RPMI7951 (cell line): Measurements from ENCODE around the gene ONECUT1. TPM values are rescaled to one million over a fixed set of nuclear protein-coding genes. Genes with fewer than 3 reads are reported as not detected.

Experiments
- DNase-seq: peaks from one replicate; pipeline ENCODE4 v3.0.0-alpha.2; 2012; ENCODE audit warnings: low read depth
- total RNA-seq: library from RNA; depleted of rRNA; stranded (reverse); fragments of >200 nt; shearing (Covaris generic); gene quantifications from 2 replicates; pipeline ENCODE4 v1.2.3, GENCODE V29; 2014

The ONECUT1 gene
- total RNA-seq, 1 experiment from 2014 or later: not detected

DNA sequence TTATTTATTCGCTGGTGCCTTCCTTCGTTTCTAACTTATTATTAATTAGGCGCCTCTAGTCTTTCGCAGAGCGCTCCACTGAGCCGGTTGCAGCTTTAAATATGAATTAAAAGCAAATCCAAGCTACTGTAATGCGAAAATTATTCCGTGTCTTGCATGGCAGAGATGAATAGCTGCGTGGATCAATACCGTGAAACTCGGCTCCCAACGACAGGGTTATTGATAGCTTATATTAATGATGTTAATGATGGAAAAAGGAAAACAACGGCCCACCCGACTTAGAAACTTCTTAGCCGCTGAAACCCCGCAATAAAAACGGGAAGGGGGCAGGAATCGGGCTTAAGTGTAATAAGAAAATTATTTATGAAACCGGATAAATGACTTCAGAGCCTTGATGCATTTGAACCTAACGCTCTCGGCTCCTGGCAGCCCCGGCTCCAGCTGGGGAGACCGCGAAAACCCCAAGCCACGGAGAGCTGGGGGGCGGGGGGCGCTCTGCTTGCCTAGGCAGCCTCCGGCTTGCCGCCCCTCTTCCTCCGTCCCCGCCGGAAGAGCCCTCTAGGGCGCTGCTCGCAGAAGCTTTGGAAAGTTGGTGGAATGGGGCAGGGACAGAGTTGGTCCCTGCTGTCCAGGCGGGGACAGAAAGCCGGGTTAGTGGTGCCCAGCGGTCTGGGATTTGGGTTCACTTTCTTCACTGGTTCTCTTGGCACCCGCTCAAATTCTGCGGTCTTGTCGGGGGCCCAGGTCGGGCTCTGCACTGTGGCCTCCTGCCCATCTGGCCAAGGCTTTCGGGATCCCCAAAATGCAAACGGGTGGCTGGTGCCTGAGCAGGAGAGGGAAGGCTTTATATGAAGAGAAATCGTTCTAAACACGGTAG, 7.7 kb upstream of the ONECUT1 start:
- DNase-seq: no peak

DNA sequence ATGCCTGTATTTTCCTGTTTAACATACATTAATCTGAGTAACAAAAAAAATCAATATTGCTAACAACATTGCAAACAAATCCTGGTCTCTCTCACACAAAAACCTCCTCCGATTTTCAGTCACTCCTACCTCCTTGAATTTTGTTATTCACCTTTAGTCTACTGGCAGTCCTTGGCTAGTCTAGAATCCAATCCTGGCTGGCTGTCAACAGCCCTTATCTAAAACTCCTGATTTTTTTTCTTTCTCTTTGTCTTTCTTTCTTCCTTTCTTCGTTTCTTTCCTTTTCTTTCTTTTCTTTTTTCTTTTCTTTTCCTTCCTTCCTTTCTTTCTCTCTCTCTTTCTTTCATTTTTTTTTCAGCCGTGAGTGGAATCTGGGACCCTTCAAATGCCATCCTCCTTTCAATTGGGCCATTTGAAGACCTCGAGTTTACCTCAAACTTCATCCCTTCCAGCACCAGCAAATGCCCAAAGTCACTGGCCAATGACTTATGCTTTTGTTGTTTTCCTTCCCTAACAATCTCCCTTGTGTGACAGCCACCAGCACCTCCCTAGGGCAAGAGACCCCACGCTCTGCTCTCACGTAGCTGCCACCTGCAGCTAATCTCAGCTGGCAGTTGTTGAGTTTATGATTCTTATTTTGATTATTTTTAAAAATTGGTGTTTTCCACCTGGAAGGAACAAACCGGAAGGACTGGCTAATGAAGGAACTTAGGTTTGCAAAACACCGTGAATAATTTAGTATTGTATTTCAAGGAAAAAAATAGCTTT, 6.8 kb upstream of the ONECUT1 start:
- DNase-seq: no peak

DNA sequence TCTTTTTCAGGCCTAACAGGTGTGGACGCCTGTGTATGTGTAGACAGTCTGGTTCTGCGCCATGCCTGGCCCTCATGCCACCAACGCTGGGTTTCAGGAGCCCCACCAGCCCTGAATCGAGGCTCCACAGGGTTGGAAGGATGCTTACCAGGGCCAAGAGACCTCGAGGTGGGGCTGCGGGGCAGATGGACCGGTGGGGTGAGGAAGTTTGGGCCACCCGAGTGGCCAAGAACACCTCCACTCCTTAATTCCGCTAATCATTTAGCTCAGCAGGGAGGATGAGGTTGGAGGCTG, 6.0 kb upstream of the ONECUT1 start:
- no peak for DNase-seq

DNA sequence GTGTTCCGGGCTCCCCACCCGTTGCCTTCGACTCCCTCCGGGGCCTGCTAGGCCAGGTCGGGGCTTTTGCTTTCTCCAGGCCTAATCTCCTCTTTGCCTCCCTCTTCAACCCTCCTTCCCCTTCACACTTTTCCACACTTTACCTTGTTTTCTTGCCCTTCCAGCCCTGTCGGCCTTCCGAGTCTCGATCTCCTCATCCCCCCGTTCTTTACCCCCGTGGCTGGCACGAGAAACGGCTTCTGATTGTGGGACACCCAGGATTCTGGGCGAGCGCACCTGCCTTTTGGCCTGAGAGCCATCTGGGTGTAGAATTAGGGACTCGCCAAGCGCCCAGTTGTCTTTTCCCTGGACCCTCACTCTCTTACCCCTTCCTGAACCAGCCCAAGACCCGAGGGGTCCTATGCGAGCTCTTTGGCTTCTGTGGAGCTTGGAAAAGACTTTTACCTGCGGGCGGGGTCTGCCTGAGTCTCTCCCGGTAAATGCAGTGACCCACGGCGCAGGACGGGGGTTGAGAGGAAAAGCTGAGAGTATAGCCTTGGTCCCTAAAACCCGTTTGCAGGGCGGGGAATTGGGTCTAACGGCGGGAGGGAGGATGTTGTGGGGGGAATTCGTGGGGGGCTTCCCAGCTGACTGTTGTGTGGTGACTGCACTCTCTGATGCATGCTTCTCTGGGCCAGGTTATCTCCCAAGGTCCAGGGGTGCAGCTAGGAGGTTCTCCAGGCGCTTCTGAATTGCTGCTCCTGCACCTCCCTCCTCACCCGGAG, 5.5 kb upstream of the ONECUT1 start:
- no peak for DNase-seq

DNA sequence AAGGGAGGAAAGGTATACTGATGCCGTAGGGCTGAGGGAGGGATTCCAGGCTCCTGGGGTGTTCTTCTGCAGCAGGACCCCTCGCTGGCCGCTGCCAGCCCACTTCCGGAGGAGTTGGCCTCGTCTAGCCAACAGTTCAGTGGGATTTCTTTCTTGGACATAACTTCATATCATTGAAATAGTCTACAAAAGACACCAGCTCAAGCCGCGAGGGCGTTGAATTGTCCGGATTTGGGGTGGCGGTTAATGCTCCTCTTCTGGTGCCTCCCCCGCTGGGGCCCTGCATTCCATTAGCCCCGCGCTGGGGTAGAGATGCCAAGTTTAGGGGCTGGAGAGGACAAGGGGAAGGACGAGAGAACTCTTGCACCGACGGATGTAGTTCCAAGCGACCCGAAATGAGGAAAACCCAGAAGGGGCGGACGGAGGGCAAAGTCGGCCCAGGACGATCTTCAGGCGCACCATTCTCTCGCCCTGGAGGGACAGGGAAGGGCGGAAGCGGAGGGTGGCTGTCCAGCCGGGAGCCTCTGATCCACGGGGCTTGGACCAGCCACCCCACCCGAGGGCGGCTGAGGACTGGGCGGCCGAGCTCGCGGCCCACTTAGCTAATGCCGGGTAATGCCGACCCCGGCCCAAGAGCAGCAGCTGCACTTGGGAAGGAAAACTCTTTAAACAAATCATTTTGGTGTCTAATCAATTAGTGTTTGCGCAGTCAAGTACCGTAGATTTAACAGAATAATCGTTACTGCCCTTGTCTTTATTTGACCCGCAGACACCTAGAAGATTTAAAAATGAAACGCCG, 4.7 kb upstream of the ONECUT1 start:
- no peak for DNase-seq

DNA sequence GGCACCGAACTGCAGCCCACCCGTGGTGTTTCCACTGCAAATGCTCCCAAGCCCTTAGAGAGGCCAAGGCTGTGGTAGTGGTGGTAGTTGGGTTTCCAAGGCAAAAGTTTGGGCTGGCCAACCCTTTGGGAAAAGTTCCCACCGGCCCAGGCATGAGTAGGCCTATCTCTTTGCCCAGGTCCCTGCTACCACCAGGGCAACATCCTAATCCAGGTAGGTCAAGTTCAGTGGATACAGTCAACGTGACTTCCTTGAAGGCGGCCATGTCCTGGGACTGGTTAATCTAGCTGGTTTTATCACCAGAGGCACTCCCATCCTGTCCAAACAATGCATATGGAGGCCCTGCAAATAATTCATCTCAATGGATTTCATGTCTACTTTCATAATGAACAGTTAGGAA, 1.6 kb upstream of the ONECUT1 start:
- DNase-seq: no peak

DNA sequence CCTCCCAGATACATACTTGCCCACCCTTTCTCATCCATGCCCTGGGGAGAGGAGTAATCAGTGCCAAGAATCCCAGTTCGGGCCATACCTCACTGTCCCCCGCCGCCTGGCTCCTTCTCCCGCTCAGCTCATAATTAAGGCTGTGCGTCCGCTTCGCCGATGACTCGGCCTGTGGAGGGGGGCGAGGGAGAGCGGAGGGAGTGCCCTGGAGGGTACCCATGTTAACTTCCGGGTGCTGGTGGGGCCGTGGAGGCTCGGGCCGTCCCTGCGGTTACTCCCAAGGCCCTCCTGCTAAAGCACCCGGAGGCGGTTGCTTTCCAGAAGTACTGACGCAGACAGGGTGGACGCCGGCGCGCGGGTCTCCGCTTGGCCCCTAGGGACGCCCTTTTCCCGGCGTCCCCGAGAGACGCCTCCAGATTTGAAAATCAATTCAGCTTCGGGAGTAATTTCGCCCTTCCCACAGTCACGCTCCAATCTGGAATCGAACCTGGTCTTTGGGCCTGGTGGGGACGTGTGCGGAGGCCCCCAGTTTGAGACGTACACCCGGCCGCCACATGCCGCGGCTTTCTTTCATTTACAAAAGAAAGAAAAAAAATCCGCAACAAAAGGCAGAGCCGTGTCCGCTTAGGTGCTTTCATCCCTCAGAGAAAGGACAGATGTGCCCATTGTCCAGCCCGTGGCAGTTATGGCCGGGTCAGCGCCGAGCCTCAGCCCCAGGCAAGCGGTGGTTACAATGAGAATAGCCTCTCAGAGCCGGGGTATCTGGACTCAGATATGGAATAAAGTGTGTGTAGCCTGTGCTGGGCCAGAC, 1.0 kb upstream of the ONECUT1 start:
- no peak for DNase-seq

DNA sequence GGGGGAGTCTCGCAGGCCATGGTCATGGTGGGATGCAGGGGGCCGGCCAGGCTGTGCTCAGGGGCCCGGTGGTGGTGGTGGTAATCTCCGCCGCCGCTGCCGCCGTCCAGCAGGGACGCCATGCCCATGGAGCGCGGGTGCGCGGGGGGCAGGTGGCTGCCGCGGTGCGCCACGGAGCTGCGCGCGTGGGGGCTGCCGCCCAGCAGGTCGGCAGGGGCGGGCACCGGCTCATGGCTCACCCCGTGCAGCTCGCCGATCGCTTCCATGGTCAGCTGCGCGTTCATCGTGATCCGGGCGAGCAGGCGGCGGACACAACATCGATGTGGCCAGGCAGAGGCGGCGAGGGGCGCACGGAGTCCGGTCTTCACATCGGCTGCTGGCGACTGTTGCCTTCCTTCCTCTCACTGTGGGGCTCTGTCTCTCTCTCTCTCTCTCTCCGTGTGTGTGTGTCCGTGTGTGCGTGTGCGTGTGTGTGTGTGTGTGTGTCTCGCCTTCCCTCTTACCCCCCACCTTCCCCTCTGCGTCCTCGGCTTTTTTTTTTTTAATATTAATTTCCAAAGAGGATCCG, 451 bp downstream of the ONECUT1 start:
- peak; percentile 28 for DNase-seq

DNA sequence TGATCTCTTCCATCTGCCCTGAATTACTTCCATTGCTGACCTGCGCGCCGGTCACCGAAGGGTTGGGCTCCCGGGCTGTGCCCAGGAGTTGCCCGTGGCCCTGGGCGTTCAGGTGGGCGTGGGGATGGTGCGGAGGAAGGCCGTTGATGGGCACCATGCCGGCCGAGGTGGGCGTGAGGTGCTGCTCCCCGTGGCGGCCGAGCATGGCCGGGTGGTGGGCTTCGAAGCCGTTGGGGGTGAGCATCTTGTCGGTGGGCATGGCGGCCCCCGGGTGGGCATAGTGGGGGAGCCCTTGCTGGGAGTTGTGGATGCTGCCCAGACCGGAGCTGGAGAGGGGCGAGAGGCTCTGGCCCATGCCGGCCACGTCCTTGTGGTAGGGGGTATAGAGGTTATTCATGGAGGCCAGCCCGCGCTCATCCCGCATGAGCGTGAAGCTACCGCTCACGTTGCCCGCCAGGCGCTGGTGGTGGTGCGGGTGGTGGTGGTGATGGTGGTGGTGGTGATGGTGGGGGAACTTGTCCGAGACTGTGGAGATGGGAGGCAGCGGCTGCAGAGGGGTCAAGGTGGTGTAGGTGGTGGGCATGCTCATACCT, 1.0 kb downstream of the ONECUT1 start:
- no peak for DNase-seq

DNA sequence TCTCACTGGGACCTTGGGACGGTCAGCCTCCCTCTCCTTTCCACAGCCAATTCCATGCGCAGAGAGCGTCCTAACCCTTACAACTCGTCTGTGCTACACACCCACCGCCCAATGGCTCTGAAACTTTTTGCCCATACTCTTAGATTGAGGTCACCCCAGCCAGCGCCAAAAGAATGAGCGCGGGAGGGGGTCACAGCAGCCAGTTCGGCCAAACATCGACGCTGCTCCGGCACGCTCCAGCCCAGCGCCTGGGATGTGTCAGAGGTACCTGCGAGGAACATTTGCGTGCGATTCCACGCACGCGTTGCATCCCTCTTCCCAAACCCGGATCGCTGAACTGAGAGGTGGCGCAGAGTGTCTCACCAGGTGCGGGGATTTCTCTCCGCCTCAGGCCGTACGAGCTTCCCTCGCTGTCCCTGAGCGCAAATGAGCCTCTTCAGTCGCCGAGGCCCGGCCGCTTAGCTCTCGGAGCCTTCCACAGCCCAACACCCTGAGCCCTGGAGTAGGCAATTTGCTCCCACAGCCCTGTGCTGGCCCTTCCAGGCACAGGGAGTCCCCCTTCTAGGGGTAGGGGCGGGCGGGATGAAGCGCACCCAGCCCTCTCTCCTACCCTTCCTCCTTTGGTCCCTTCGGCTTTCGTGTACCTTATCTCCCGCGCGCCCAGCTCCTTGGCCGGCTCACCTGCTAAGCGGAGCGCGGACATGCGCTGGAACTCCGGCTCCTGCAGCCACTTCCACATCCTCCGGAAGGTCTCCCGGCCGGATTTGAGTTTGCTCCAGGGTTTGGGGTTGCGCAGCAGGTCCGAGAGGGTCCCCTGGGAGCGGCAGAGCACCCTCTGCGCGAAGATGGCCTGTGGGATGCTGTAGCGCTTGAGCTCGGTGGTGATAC, 1.8 kb downstream of the ONECUT1 start:
- no peak for DNase-seq

DNA sequence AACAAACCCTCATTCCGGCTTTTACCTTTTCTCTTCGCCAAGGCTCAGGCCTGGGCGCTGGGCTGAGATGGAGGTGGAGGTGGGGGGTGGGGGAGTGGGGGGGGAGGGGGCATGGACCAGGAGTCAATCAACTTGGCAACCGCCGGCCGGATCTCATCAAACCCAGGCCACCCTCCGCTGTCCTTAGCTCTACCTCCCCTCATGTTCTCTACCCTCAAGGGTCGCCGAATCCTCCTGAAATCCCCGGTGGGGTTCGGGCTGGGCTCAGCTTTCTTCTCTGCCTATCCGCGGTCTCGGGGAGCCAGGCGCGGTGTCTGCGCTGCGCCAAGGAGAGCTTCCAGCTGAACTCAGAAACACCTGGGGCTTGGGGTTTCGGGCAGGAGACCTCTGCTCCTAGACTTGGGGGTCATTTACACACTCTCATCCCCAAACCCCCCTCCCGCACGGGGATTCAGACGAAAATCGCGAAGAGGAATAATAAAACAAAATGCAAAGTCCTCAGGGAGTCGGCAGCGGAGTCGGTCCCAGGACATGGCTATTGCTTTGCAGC, 2.5 kb downstream of the ONECUT1 start:
- no peak for DNase-seq

DNA sequence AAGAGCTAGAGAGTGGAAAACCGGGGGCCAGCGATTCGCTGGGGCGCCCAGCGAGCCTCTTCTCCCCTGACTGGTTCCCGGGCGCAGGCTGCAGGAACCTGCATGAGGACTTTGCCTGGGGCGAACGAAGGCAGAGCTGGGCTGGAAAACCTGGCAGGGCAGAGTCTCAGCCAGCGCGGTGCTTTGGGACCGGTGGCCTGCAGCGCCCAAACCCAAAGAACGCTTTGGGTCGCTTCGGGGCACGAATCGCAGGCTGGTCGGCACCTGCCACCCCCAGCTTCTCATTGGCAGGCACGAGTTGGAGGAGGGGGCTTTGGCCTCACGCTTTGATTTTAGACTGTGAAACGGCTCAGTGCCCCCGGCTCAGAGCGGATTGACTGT, 3.0 kb downstream of the ONECUT1 start:
- no peak for DNase-seq

DNA sequence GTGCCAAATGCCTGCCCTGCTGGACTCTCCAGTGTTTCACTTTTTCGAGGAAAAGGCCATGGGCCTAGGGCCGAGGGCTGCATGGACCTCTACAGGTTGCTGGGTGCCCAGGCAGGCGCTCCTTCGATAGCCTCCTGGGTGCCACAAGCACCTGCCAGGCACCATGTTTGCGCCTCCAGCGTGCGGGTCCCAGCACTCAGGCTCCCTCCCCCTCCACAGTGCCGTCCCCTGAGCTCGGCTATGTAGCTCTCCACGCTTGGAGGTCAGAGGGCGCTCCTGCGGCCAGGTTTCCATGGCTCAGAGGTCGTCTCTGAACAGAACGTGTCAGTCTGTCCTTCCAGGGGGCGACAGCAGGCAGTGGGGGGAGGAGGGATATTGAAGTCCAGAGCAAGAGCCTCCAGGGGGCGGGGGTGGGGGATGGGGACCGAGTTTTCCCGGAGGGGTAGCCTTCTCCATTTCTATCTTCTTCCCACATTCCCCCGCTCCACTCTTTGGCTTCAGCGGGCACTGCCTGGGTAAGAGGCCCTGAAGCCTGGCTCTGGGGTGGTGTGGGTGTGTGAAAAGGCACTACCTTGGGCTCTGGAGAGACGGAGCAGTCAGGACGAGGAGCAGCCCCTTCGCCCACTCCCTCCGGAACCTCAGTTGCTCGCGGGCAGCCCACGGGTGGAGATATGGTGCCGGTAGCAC, 3.6 kb downstream of the ONECUT1 start:
- DNase-seq: no peak

DNA sequence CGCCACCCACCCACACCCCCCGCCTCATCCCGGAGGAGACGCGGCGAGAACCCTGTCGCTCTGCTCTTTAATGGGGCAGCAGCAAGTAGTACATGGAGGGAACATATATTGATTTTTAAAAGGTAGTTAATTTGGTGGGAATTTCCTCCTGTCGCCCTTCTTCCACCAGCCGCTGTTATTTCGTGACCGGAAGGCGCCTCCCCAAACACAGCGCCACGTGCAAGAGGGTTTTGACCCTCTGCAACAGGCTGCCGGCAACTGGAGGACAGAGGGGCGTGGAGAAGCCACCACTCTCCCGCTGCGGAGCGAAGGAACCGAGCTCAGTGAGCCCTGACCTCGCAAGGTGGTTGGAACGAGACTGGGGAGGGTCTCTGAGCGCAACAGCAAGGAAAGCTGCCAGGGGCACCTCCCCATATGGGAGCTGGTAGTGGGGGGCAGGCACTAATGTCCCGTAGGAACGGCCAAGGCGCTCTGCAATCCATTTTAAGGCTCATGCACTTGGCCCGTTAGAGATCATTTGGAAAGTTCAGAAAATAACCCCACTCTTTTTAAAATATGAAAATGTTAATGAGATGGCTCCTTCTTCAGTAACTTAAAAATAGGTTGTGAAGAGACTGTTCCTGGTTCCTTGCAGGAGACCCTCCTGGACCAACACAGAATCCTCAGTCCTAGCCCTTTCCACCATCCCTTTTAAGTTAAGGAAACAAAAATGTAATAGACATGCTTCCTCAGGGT, 4.3 kb downstream of the ONECUT1 start:
- DNase-seq: no peak

DNA sequence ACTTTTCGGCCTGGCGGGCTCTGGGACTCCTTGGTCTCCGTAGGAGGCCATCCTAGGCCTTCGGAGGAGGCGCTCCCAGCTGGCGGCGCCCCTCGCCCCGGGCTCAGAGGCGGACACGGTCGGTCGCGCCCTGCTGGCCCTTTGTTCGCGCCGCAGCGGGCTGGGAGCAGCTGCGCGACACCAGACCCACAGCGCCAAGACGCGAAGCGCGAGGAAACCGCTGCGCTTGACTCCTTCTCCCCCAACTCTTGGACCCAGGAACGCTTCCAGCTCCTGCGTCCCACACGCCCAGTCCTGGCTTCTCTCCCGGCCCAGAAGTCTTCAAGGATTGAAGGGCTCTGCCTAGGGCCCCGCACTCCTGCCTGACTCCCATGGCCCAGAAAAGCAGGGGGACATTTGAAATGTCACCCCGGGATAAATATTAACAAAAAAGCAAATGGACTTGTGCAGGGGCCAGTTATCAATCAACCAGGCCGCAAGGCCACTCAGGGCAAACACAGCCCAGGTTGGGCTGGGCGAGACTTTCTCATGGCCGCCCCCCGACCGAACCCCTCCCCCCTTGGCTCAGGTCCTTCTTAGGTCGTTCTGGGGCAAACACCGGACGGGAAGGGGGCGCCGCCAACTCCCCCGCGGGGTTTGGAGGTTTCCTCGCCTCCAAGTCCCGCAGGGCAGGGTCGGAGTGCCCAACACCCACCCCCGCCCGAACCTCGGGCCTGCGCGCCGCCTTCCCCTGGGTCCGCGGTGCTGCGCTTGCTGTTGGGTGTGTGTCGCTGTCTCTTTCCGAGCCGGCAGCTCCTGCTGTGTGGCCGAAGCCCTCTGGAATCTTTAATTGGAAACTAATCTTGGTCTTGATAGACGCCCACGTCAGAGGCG, 5.1 kb downstream of the ONECUT1 start:
- no peak for DNase-seq
